ENCODE results near the gene BNIP5.

DNA sequence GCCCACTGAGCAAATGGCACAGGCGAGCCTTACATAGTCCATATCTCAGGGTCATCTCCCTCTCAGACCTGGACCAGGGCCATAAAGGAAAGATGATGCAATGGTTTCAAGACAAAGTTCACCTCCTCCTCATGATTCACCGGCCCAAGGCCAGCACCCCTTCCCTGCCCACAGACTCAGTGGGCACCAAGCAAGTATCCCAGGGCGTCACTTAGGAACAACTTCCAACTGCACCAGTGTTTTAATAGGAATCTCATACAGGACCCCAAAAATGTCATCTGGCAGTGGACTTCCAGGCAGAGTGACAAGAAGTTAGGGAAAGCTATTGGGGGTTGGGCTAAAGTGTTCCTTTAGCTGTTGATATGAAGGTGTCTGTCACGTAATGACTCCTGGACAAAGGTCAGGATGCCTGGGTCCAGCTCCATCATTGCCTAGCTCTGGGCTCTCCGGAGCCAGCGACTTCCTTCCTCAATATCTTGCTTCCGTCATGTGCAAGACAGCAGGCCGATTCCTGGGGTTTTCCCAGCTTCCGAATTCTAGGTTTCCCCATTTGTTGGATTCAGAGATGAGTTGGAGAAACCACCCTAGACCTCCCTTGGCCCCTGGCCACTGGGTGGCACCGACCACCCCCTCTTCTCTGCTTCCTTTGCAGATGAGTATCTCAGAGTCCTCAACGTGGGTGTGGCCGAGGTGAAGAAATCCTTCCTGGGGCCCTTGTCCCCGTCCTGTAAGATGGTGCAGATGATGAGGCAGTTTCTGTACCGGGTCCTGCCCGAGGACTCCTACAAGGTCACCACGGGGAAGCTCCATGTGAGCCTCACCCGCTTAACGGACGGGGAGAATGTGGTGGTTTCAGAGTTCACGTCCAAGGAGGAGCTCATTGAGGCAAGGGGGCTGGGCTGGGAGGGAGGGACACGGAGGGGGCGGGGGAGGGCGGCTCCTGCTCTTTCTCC is 45.7 kb downstream of the BNIP5 start:
- no peak for TF ChIP-seq POLR2AphosphoS5 (IDR thresholded peaks at IDR 0.05; ENCODE audit: borderline replicate concordance, low read depth, low read length)
- no peak for TF ChIP-seq EZH2 (IDR thresholded peaks at IDR 0.05)
